Left colon (tissue), 2 donors: ENCODE measurements around the gene NSF. TPM values are rescaled to one million over a fixed set of nuclear protein-coding genes. Genes with fewer than 3 reads are reported as not detected.
A peak's percentile ranks its signal among the peaks of the same experiment; 100 is the strongest.
"Not testable (repeated sequence)": the region's sequence is repeated elsewhere in the genome, so short reads cannot be mapped to it uniquely, and the experiment has no call there.

Source experiments
- ATAC-seq: fragments of 200-7000 bp; cut with Tn5 transposase; one replicate; pipeline ENCODE4 v1.9.1; 2020; ENCODE audit warnings: mild to moderate bottlenecking, moderate library complexity
- DNase-seq, 2 donors: peaks; one replicate each; pipeline ENCODE4 v3.0.0-alpha.2; 2020
- intact Hi-C, 2 donors: fragments of 100-400 bp; cut with DNase I in 1 of 2; cut with micrococcal nuclease in 1 of 2; formaldehyde crosslinking; loops; one replicate each; pipeline versions ENCODE4 v1.11.2 to v1.14.0; 2022; cut with DNase I, micrococcal nuclease
- long read RNA-seq: library from polyadenylated mRNA; unstranded; transcript quantifications from one replicate; pipeline ENCODE4 v2.0.0, GENCODE V29; 2021
- total RNA-seq, 2 donors: library from RNA; stranded (reverse); fragmentation: NEBNext Ultra II Directional; extraction: Animal tissue kit (Norgen Biotek cat#: 25700); gene quantifications; one replicate each; pipeline ENCODE4 v1.2.1, GENCODE V29; 2021
- donor health status: DM: no; HTN: no; CAD: no.
- donor health status: DM: yes; HTN: yes; CAD: no.

NSF gene
- total RNA-seq, result 10 to 100 TPM; 72.8 to 79.3 TPM
- long read RNA-seq, transcript NSF-201 (21 exons, 3,983 nt), result major isoform, 123 of 144 reads
- long read RNA-seq, partial matches to known transcripts, result 9 of 144 reads
- long read RNA-seq, other reads (novel, unspliced or antisense), result 8 of 144 reads

- intact Hi-C loops, DNase-seq: not testable (repeated sequence)
- ATAC-seq, result peak; percentile 95
Measured at GRCh38 chr17:46590157-46591146, at the start of gene NSF. NSF (plus strand) TSS chr17:46590669; CDS start chr17:46590776, 107 bp downstream.

- intact Hi-C loops, ATAC-seq, DNase-seq: not testable (repeated sequence)
Measured at GRCh38 chr17:46548607-46549006, 41.9 kb upstream of the NSF start.

- DNase-seq, intact Hi-C loops: not testable (repeated sequence)
- peak; percentile 69 for ATAC-seq
Measured at GRCh38 chr17:46559155-46559554, 31.3 kb upstream of the NSF start.

DNA sequence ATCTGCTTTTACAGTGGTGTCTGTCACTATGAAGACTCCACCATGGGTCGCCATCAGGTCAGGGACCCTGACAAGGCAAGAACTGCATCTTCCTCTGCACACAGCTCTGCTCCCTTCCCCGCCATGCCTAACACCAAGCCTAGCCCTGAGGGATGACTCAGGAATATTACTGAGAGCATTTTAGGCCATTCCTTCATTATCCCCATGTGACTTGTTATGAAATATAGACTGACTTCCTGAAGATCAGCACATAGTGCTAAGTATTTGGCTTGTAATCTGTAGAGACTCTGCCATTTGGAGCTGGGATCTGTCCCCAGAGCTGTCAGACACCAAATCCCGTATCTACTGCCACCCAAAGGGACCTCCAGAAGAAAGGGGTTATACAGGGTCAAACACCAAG, 30.4 kb upstream of the NSF start:
- ATAC-seq, result peak; percentile 32
- DNase-seq, intact Hi-C loops: not testable (repeated sequence)

- ATAC-seq, intact Hi-C loops, DNase-seq: not testable (repeated sequence)
Measured at GRCh38 chr17:46566284-46566683, 24.2 kb upstream of the NSF start.

DNA sequence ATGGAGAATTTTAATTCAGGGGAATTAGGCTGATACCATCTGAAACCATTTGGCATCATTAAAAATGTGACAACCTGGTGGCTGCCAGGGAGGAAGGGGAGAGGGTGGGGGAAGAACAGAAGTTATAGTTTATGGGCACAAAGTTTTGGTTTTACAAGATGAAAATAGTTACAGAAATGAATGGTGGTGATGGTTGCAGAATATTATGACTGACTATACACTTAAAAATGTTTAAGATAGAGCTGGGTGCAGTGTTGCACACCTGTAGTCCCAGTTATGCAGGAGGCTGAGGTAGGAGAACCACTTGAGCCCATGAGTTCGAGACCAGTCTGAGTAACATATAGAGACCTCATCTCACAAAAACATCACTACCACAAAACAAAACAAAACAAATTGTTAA, 23.5 kb upstream of the NSF start:
- intact Hi-C loops, DNase-seq, ATAC-seq: not testable (repeated sequence)

GRCh38 chr17:46571796-46572195, 18.7 kb upstream of the NSF start:
- DNase-seq, ATAC-seq, intact Hi-C loops: not testable (repeated sequence)

DNA sequence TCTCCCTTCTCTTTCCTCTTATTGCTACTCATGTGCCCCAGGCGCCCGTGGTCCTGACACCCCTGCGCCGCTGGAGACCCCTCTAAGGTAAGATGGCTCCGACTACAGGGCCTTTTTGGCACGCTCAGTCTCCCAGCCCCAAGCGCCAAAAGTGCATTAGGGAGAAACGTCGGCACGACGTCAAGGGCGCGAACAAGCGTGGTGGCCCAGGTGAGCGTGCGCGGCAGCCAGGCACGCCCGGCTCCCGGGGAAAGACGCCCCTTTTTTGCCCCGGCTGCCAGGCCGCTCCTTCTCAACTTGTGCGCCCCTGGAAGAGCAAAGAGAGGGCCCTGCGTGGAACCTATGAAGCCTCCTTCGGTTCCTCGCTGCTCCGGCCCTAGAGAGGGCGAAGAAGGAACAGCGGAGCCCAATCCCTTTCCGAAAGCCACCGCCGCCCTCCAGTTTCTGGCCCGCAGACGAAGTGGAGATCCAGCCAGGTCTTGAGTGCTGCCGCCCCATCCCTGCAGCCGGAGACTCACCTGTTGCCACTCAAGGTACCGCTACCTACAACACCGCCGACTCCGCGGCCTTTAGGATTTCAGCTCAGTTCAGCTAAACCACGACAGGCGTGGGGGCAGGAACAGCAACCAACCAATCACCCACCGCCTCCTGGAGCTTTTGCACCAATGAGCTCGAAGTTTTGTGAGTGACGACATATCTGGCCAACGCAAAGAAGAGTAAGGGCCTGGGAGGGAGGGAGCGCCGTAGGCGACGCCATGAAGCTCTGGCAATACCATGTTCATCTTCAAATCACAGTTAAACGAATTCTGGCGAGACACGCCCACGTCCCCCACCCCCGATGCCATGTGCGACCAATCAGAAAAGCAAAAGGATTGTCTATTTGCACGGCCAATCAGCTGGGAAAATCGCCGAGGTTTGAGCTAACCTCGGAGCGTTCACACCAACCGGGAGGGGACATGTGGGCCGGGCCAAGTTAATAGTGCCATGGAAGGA, 11.1 kb upstream of the NSF start, which contains the start of gene ARL17A:
TSS of gene ARL17A (minus strand) at position 609 of the 993 bp plus-strand sequence. CDS start 3,369 bp downstream, outside the sequence.
- intact Hi-C loops, result not testable (repeated sequence)
- peak; percentile 93 for ATAC-seq
- DNase-seq, result peak; percentile 86 to 95

- intact Hi-C loops, ATAC-seq, DNase-seq: not testable (repeated sequence)
Measured at GRCh38 chr17:46580082-46580481, 10.4 kb upstream of the NSF start.

GRCh38 chr17:46585444-46585843, 5.0 kb upstream of the NSF start:
- intact Hi-C loops, ATAC-seq, DNase-seq: not testable (repeated sequence)

- intact Hi-C loops, DNase-seq: not testable (repeated sequence)
- ATAC-seq, result peak; percentile 80
Measured at GRCh38 chr17:46591332-46591731, 863 bp downstream of the NSF start.

DNA sequence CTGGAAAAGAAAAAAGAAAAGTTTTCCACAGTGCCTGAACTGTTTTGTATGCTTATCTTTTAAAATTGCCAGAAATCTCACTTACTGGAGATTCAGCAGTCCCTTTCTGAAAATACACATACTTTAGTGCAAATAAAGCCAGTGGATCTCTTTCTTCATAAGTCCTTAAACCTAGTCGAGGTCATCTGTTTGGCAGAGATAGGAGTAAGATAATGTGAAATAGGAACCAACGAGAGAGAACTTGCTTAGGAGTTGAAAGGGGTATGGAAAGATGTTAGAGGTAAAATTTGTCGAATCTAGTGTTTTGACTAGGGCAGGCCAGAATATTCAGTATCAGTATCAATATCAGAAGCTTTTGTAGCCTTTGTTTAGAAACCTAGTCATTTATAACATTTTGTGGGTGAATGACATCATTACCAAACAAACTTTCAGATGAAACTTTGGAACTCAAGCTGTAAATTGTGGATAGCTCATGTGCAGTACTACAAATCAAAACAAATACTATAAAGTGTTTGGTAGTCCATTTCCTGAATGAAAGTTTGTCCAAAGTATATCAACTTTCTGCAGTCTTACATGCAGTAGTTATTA, 8.0 kb downstream of the NSF start:
- DNase-seq, intact Hi-C loops: not testable (repeated sequence)
- ATAC-seq, result peak; percentile 93

- intact Hi-C loops, DNase-seq, ATAC-seq: not testable (repeated sequence)
Measured at GRCh38 chr17:46600767-46601166, 10.3 kb downstream of the NSF start.

DNA sequence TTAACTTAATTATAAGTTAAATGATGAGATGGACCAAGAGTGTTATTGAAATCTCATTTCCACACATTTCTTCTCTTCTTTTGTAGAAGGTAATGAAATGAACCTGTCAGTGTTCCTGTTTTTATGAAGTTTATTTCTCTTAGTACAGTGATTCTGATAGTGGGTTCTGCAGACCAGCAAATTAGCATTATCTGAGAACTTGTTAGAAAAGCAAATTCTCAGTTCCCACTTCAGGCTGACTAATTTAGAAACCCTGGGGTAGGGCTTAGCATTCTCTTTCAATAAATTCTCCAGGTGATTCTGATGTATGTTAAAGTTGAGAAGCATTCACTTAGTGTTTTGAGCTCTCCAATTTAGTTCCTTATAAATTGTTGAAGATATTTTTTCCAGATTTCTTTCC, 12.7 kb downstream of the NSF start:
- ATAC-seq, DNase-seq, intact Hi-C loops: not testable (repeated sequence)

- ATAC-seq, result peak; percentile 26
- intact Hi-C loops, DNase-seq: not testable (repeated sequence)
Measured at GRCh38 chr17:46611304-46611703, 20.8 kb downstream of the NSF start.

DNA sequence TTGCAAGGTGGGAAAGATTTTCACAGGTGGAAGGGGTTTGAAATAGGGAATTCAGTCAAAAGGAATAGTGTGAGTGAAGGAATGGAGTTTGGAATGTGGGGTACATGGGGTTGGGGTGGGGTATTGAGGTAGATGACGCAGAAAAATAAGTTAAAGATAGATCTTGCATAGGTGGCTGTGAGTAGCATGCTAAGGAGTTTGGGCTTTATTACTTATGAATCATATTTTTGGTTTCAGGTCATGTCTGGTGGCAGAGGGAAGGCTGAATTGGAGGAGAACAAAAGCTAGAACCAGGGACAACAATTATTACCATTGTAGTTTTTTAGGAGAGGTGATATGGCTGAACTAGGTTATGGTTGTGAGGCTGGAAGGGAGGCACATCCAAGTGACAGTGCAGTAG, 23.4 kb downstream of the NSF start:
- intact Hi-C loops, ATAC-seq, DNase-seq: not testable (repeated sequence)

- intact Hi-C loops, DNase-seq, ATAC-seq: not testable (repeated sequence)
Measured at GRCh38 chr17:46617121-46617520, 26.7 kb downstream of the NSF start.

GRCh38 chr17:46618975-46619374, 28.5 kb downstream of the NSF start:
- intact Hi-C loops, ATAC-seq, DNase-seq: not testable (repeated sequence)
